Peyer's patch (tissue), 4 donors: Measurements from ENCODE around the gene WWOX.

Source experiments
- CTCF ChIP-seq, 6 experiments: fragments of 450-650 bp in 4 of 6; fragments of 200-600 bp in 2 of 6; sonication (generic) in 1 of 6; IDR thresholded peaks; one replicate each; pipeline ENCODE4 v1.5.1; 2017 to 2019; ENCODE audit warnings: antibody characterized with exemption in 6 of 6, mild to moderate bottlenecking in 3 of 6, moderate library complexity in 1 of 6
- POLR2A ChIP-seq, 2 donors: fragments of 450-650 bp; IDR thresholded peaks; one replicate each; pipeline ENCODE4 v1.5.1; 2017; ENCODE audit warnings: antibody characterized with exemption in 2 of 2, mild to moderate bottlenecking in 2 of 2, moderate library complexity in 2 of 2

- TF ChIP-seq CTCF (IDR thresholded peaks at IDR 0.05) (no peak), POLR2A (IDR thresholded peaks at IDR 0.05) (no peak)
Measured at GRCh38 chr16:78348886-78349285, 249.4 kb downstream of the WWOX start.
